ENCODE data around the gene FBXW7. TPM values are rescaled to one million over a fixed set of nuclear protein-coding genes. Genes with fewer than 3 reads are reported as not detected.

FBXW7 gene
- total and polyA plus RNA-seq, 2 of the 8 experiments (the other 6 are each of a cell fraction or from before 2014, with no cell fraction given) = 6.0 to 26.7 TPM

DNA sequence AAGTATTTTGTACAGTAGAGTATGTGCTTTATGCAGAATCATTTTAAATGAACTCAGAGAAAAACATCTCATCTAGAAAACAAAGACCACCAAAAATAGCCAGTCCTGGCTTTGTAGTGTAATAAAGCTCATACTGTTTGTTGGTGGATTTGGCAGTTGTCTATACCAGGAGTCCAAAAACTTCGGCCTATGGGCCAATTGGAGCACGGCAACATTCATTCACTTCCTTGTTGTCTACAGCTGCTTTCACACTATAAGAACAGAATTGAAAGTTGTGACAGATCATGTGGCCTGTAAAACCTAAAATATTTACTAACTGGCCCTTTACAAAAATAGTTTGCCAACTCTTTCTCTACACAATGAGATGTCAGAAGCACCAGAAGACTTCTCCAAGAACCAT, 5.3 kb downstream of the FBXW7 start (continued):
- TF ChIP-seq CHD7 (IDR thresholded peaks at IDR 0.05; ENCODE audit: insufficient replicate concordance, low read length) (no peak), MAFK (IDR thresholded peaks at IDR 0.05; ENCODE audit: low read depth, low read length) (no peak), SIRT6 (IDR thresholded peaks at IDR 0.05; ENCODE audit: low read length) (no peak), RAD21 (IDR thresholded peaks at IDR 0.05 in 1 of 2, conservative IDR thresholded peaks at IDR 0.05 in 1 of 2; ENCODE audit: low read depth in 2 of 2, low read length in 2 of 2) (no peak), EP300 (IDR thresholded peaks at IDR 0.05; ENCODE audit: borderline replicate concordance in 1 of 2, low read depth in 2 of 2, low read length in 2 of 2) (no peak), TAF1 (IDR thresholded peaks at IDR 0.05; ENCODE audit: low read depth, low read length) (no peak), BCL11A (IDR thresholded peaks at IDR 0.05; ENCODE audit: low read depth in 2 of 2, low read length in 2 of 2) (no peak), RBBP5 (IDR thresholded peaks at IDR 0.05; ENCODE audit: borderline replicate concordance, low read depth, low read length) (no peak)
